ENCODE measurements around the gene PPM1M.

DNA sequence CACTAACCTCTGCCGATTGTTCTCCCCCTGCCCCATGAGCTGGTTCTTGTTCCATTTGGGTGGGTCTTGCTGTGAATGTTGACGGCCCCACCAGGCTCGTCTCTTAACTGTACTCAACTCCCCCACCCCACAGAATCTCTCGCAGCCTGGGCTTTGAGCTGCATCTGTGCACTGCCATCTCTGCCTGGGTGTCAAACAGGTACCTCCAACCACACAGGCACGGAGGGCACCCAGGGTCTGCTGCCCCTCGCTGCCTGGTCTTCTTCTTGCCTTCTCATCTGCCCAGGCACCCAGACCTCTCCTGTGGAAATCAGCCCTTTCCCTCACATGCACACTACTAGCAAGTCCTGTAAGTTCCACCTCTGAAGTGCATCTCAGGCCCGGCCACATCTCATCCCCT lies 30.2 kb upstream of the PPM1M start:
- TF ChIP-seq EZH2 (IDR thresholded peaks at IDR 0.05) = no peak
- TF ChIP-seq, protein P1, sequence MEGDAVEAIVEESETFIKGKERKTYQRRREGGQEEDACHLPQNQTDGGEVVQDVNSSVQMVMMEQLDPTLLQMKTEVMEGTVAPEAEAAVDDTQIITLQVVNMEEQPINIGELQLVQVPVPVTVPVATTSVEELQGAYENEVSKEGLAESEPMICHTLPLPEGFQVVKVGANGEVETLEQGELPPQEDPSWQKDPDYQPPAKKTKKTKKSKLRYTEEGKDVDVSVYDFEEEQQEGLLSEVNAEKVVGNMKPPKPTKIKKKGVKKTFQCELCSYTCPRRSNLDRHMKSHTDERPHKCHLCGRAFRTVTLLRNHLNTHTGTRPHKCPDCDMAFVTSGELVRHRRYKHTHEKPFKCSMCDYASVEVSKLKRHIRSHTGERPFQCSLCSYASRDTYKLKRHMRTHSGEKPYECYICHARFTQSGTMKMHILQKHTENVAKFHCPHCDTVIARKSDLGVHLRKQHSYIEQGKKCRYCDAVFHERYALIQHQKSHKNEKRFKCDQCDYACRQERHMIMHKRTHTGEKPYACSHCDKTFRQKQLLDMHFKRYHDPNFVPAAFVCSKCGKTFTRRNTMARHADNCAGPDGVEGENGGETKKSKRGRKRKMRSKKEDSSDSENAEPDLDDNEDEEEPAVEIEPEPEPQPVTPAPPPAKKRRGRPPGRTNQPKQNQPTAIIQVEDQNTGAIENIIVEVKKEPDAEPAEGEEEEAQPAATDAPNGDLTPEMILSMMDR (IDR thresholded peaks at IDR 0.05) = no peak

Data from neural progenitor cell (in vitro differentiated cells).